ENCODE data around the gene JMJD7. TPM values are rescaled to one million over a fixed set of nuclear protein-coding genes. Genes with fewer than 3 reads are reported as not detected.

JMJD7 gene
- total RNA-seq, 1 experiment from 2014 or later, result 11.7 TPM

DNA sequence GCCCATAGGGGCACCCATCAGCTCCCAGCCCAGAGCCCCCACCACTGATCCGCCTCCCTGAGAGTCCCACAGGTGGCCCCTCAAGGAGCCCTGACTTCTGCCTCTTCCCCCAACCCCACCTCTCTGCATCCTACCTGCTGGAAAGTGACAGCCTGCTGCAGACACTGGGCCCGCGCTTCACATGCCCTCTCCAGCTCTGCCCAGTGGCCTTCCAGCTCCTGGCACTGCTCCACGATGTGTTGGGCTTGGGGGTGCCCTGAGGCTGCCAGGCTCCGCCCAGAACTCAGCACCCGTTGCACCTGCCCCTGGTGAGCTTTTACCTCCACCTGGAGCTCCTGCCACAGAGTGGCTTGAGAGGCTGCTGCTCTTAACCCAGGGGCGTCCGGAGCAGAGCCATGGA, 45.8 kb downstream of the JMJD7 start:
- POLR2A ChIA-PET (ENCODE audit: unreplicated experiment), result no interaction called here
- no peak for TF ChIP-seq EZH2 (IDR thresholded peaks at IDR 0.05; ENCODE audit: low read depth)
- TF ChIP-seq CTCF (conservative IDR thresholded peaks at IDR 0.05), result no peak
- CTCF ChIA-PET, result no interaction called here
- no TSS peak for BruUV-seq (replicated peaks)
- intact Hi-C loops (cut with micrococcal nuclease; ENCODE audit: unreplicated experiment), result no loop called here
- no peak for DNase-seq
- no peaks in the 10 kb centered on the region for H3K79me2 ChIP-seq (ENCODE audit: low read depth)
- H4K20me1 ChIP-seq (ENCODE audit: insufficient read depth), result no peaks in the 10 kb centered on the region
- no peaks in the 10 kb centered on the region for H3K4me1 ChIP-seq (replicated peaks; ENCODE audit: insufficient read depth)
- H3K4me2 ChIP-seq, result no peak overlapping the region
- no peak overlapping the region for H2AFZ ChIP-seq
- H3K9me3 ChIP-seq (ENCODE audit: insufficient read depth, low read depth), result no peaks in the 10 kb centered on the region
- H3K27me3 ChIP-seq (ENCODE audit: insufficient read depth, low read depth), result no peaks in the 10 kb centered on the region
- no peak overlapping the region for H3K4me3 ChIP-seq
- no peak overlapping the region for H3K27ac ChIP-seq
- no peaks in the 10 kb centered on the region for H3K9me2 ChIP-seq (ENCODE audit: insufficient read depth)
- no peaks in the 10 kb centered on the region for H3K36me3 ChIP-seq (ENCODE audit: low read depth)
- no peaks in the 10 kb centered on the region for H3F3A ChIP-seq (ENCODE audit: insufficient read depth, low read depth)

DNA sequence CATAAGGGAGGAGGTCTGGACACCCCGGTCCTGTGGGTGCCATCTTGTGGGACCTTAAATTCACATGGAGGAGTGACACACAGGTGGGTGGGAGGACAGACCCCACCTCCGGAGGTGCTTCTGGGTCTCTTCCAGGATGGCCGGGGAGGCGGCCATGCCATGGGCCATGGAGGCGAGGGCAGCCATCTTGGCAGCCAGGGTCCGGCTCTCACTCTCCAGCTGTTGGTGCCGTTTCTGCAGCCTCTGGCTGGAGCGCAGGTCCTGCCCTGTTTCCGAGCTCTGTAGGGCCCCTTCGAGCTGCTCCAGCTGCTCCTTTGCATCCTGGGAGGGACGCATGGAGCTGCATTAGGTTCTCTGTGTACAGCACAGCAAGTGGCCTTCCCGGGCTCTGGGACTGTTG, 46.8 kb downstream of the JMJD7 start:
- TF ChIP-seq EZH2 (IDR thresholded peaks at IDR 0.05; ENCODE audit: low read depth) (no peak), CTCF (conservative IDR thresholded peaks at IDR 0.05) (no peak)
- no peak for DNase-seq
- no peaks in the 10 kb centered on the region for H3K9me2 ChIP-seq (ENCODE audit: insufficient read depth)
- H3K4me3 ChIP-seq, result no peak overlapping the region
- no TSS peak for BruUV-seq (replicated peaks)
- no peaks in the 10 kb centered on the region for H3K36me3 ChIP-seq (ENCODE audit: low read depth)
- H3K4me1 ChIP-seq (replicated peaks; ENCODE audit: insufficient read depth), result no peaks in the 10 kb centered on the region
- no peaks in the 10 kb centered on the region for H3K79me2 ChIP-seq (ENCODE audit: low read depth)
- H3K9me3 ChIP-seq (ENCODE audit: insufficient read depth, low read depth), result no peaks in the 10 kb centered on the region
- no peak overlapping the region for H3K4me2 ChIP-seq
- no peaks in the 10 kb centered on the region for H4K20me1 ChIP-seq (ENCODE audit: insufficient read depth)
- no peaks in the 10 kb centered on the region for H3K27me3 ChIP-seq (ENCODE audit: insufficient read depth, low read depth)
- no peaks in the 10 kb centered on the region for H3F3A ChIP-seq (ENCODE audit: insufficient read depth, low read depth)
- intact Hi-C loops (cut with micrococcal nuclease; ENCODE audit: unreplicated experiment), result no loop called here
- no peak overlapping the region for H2AFZ ChIP-seq
- ChIA-PET POLR2A (ENCODE audit: unreplicated experiment) (no interaction called here), CTCF (no interaction called here)
- no peak overlapping the region for H3K27ac ChIP-seq

DNA sequence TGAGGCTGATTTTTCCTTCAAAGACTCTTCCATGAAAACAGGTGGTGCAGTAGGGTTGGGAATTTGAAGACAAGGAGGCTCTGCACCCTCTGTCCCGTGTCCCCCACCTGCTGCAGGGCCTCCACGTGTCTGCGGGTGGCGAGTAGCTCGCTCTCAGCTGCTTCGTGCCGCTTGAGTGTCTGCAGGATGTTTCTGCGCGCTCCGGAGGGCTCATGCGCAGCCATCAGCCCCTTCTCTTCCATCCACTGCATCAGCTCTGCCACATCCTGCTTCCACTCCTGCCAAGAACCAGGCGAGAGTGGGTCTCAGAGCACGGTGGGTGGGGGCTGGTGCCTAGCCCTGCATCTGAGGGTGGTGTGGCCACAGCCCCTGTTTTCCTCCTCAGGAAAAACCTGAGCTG, 48.1 kb downstream of the JMJD7 start:
- Histone ChIP-seq H3K4me2 (no peak overlapping the region), H3K36me3 (ENCODE audit: low read depth) (no peaks in the 10 kb centered on the region), H3F3A (ENCODE audit: insufficient read depth, low read depth) (no peaks in the 10 kb centered on the region), H2AFZ (no peak overlapping the region), H3K27ac (no peak overlapping the region), H3K79me2 (ENCODE audit: low read depth) (no peaks in the 10 kb centered on the region), H3K4me1 (replicated peaks; ENCODE audit: insufficient read depth) (no peaks in the 10 kb centered on the region), H3K9me2 (ENCODE audit: insufficient read depth) (no peaks in the 10 kb centered on the region), H3K4me3 (no peak overlapping the region), H3K9me3 (ENCODE audit: insufficient read depth, low read depth) (no peaks in the 10 kb centered on the region), H3K27me3 (ENCODE audit: insufficient read depth, low read depth) (no peaks in the 10 kb centered on the region), H4K20me1 (ENCODE audit: insufficient read depth) (no peaks in the 10 kb centered on the region)
- ChIA-PET POLR2A (ENCODE audit: unreplicated experiment) (no interaction called here), CTCF (no interaction called here)
- TF ChIP-seq CTCF (conservative IDR thresholded peaks at IDR 0.05) (no peak), EZH2 (IDR thresholded peaks at IDR 0.05; ENCODE audit: low read depth) (no peak)
- DNase-seq, result no peak
- BruUV-seq (replicated peaks), result no TSS peak
- intact Hi-C loops (cut with micrococcal nuclease; ENCODE audit: unreplicated experiment), result no loop called here
